K562 (cell line): Measurements from ENCODE around the gene FANCF. TPM values are rescaled to one million over a fixed set of nuclear protein-coding genes. Genes with fewer than 3 reads are reported as not detected.

Source experiments
- ATAC-seq: fragments of 200-7000 bp; cut with Tn5 transposase; 3 replicates; pipeline ENCODE4 v1.9.1; 2020; ENCODE audit warnings: moderate library complexity
- BruUV-seq: library from RNA; stranded (reverse); fragments of 400-500 nt; replicated peaks from 2 replicates; lab custom pipeline; 2021; lab: Mats Ljungman, UMichigan
- CTCF ChIA-PET: fragments of 300-600 bp; formaldehyde crosslinking; extraction: SDS; loops from one replicate; lab custom pipeline; 2021; ENCODE audit warnings: low intra/inter-chr PET ratio; lab: Yijun Ruan, JAX
- POLR2A ChIA-PET: fragments of 300-600, 350-650 bp; sonication (Branson Sonifier 250); formaldehyde crosslinking; extraction: SDS; loops from one replicate; lab custom pipeline; 2021; ENCODE audit warnings: antibody characterized with exemption, inconsistent platforms; lab: Yijun Ruan, JAX
- DNase-seq, 4 experiments: peaks; one replicate each; pipeline versions ENCODE4 v3.0.0 to v3.0.0-alpha.2; 2011 to 2018; ENCODE audit warnings: low spot score in 3 of 4, mixed read lengths in 3 of 4; ENCODE audit errors: extremely low read depth in 1 of 4
- FAIRE-seq: peaks from 2 replicates; lab custom pipeline; 2011; peaks lifted over from hg19 to GRCh38; lab: Jason Lieb, UNC
- H2AFZ ChIP-seq: 2 replicates; pipeline ENCODE4 v1.6.0; 2011; ENCODE audit warnings: low read depth, low read length, control low read depth, inconsistent platforms
- H3K27ac ChIP-seq: fragments of 200-600 bp; 3 replicates; pipeline ENCODE4 v1.8.0; 2011; ENCODE audit warnings: low read depth, mild to moderate bottlenecking, control low read depth, inconsistent platforms, low read length, moderate library complexity, mixed read lengths; ENCODE audit errors: extremely low read depth
- H3K27me3 ChIP-seq, 2 experiments: fragments of 300-600 bp in 1 of 2; 2 replicates in 1 of 2; 3 replicates in 1 of 2; pipeline versions ENCODE4 v1.6.0 to v1.8.0; 2011; ENCODE audit warnings: inconsistent platforms in 2 of 2, low read length in 2 of 2, mild to moderate bottlenecking in 1 of 2, mixed read lengths in 1 of 2, moderate library complexity in 1 of 2; ENCODE audit not compliant: control insufficient read depth in 2 of 2, insufficient read depth in 2 of 2
- H3K36me3 ChIP-seq: fragments of 300-600 bp; 3 replicates; pipeline ENCODE4 v1.8.0; 2011; ENCODE audit warnings: mild to moderate bottlenecking, low read length, inconsistent platforms; ENCODE audit not compliant: control insufficient read depth, insufficient read depth
- H3K4me1 ChIP-seq, 2 experiments: fragments of 200-600 bp in 1 of 2; replicated peaks in 1 of 2; 2 replicates in 1 of 2; 3 replicates in 1 of 2; pipeline versions ENCODE4 v1.5.1 to v1.8.0; 2011; ENCODE audit warnings: inconsistent platforms in 2 of 2, low read length in 2 of 2, mild to moderate bottlenecking in 1 of 2, mixed read lengths in 1 of 2, moderate library complexity in 1 of 2; ENCODE audit not compliant: control insufficient read depth in 2 of 2, insufficient read depth in 2 of 2
- H3K4me2 ChIP-seq: 2 replicates; pipeline ENCODE4 v1.6.1; 2011; ENCODE audit warnings: low read length, control low read depth, inconsistent platforms, mixed read lengths; ENCODE audit not compliant: insufficient read depth
- H3K4me3 ChIP-seq: fragments of 200-600 bp; sonication (generic), shearing (Covaris generic); 2 replicates; pipeline ENCODE4 v1.5.1; 2016; ENCODE audit warnings: control low read depth, inconsistent platforms
- H3K79me2 ChIP-seq: fragments of 200-600 bp; 3 replicates; pipeline ENCODE4 v1.8.0; 2011; ENCODE audit warnings: low read length, inconsistent platforms; ENCODE audit not compliant: control insufficient read depth, insufficient read depth
- H3K9ac ChIP-seq, 2 experiments: 2 replicates each; pipeline versions ENCODE4 v1.6.0 to v1.6.1; 2011; ENCODE audit warnings: low read depth in 2 of 2, low read length in 2 of 2, control low read depth in 1 of 2, inconsistent platforms in 1 of 2, mild to moderate bottlenecking in 1 of 2, mixed read lengths in 1 of 2; ENCODE audit not compliant: insufficient read depth in 1 of 2
- H3K9me1 ChIP-seq: one replicate; pipeline ENCODE4 v1.6.0; 2011; ENCODE audit warnings: inconsistent platforms, mild to moderate bottlenecking, low read length, moderate library complexity; ENCODE audit not compliant: control insufficient read depth, insufficient read depth
- H3K9me3 ChIP-seq: replicated peaks from 2 replicates; pipeline ENCODE4 v1.5.1; 2011; ENCODE audit warnings: low read depth, low read length, inconsistent platforms; ENCODE audit not compliant: control insufficient read depth, insufficient read depth
- H4K20me1 ChIP-seq: replicated peaks from 2 replicates; pipeline ENCODE4 v1.6.1; 2011; ENCODE audit warnings: low read length, inconsistent platforms, mixed read lengths; ENCODE audit not compliant: control insufficient read depth, insufficient read depth
- ADNP ChIP-seq: fragments of 200-800 bp; sonication (Bioruptor generic); IDR thresholded peaks from 2 replicates; pipeline ENCODE4 v1.6.1; 2016; ENCODE audit warnings: missing genetic modification characterization, missing compliant biosample characterization
- CCAR2 ChIP-seq: fragments of 200-400 bp; formaldehyde crosslinking; IDR thresholded peaks from 2 replicates; pipeline ENCODE4 v1.6.1; 2017; ENCODE audit warnings: mild to moderate bottlenecking, low read depth, low read length
- CEBPB ChIP-seq: fragments of 450-650 bp; IDR thresholded peaks from 2 replicates; pipeline ENCODE4 v1.6.1; 2016; ENCODE audit warnings: missing genetic modification characterization, missing compliant biosample characterization
- DDX20 ChIP-seq: fragments of 450-650 bp; IDR thresholded peaks from 2 replicates; pipeline ENCODE4 v1.6.1; 2016; ENCODE audit warnings: missing genetic modification characterization, low read depth, mild to moderate bottlenecking, missing compliant biosample characterization, moderate library complexity
- KDM2B ChIP-seq: fragments of 250-450 bp; sonication (Bioruptor Pico); IDR thresholded peaks from 2 replicates; pipeline ENCODE4 v1.8.0; 2021; ENCODE audit warnings: mild to moderate bottlenecking, moderate library complexity
- MED1 ChIP-seq: sonication (generic); formaldehyde crosslinking; IDR thresholded peaks from 2 replicates; pipeline ENCODE4 v1.8.1; 2023; ENCODE audit warnings: missing genetic modification reagents, borderline replicate concordance
- RBM22 ChIP-seq: fragments of 200-400 bp; formaldehyde crosslinking; IDR thresholded peaks from 2 replicates; pipeline ENCODE4 v1.6.1; 2018; ENCODE audit warnings: low read length, low read depth; ENCODE audit not compliant: poor library complexity, severe bottlenecking
- SETDB1 ChIP-seq: IDR thresholded peaks from one replicate; pipeline ENCODE4 v1.6.1; 2012; ENCODE audit warnings: low read length, control low read depth, inconsistent platforms
- ZKSCAN3 ChIP-seq: fragments of 250-450 bp; sonication (Bioruptor Pico); IDR thresholded peaks from 2 replicates; pipeline ENCODE4 v1.4.0; 2020
- ZKSCAN8 ChIP-seq: fragments of 200-800 bp; sonication (Bioruptor generic); IDR thresholded peaks from 2 replicates; pipeline ENCODE4 v1.6.1; 2016; ENCODE audit warnings: missing genetic modification characterization, missing compliant biosample characterization
- ZNF121 ChIP-seq: sonication (generic); formaldehyde crosslinking; conservative IDR thresholded peaks from 2 replicates; pipeline ENCODE4 v1.8.0; 2022; ENCODE audit warnings: missing genetic modification reagents
- ZNF561 ChIP-seq: fragments of 450-650 bp; formaldehyde crosslinking; conservative IDR thresholded peaks from 2 replicates; pipeline ENCODE4 v1.4.0; 2020; ENCODE audit warnings: mild to moderate bottlenecking, moderate library complexity
- WGBS: fragments of 100-300 bp; shearing (Covaris generic); methylation state at CpG from one replicate; pipeline ENCODE4 v1.1.6; 2016; ENCODE audit warnings: low coverage, mixed read lengths; ENCODE audit not compliant: insufficient coverage; ENCODE audit errors: missing lambda C conversion rate; 5-methylcytosine and 5-hydroxymethylcytosine counted together
- in situ Hi-C: fragments of 300-500 bp; cut with MboI; formaldehyde crosslinking; loops from 4 replicates; pipeline ENCODE4 v1.15.0; 2018; ENCODE audit warnings: inconsistent platforms, mixed read lengths
- intact Hi-C: fragments of 100-400 bp; cut with micrococcal nuclease; formaldehyde crosslinking; loops from 2 replicates; pipeline ENCODE4 v1.14.2; 2022
- polyA plus RNA-seq, 8 experiments: library from polyadenylated mRNA; depleted of rRNA in 4 of 8; stranded (reverse) in 5 of 8; unstranded in 3 of 8; fragments of >200 nt; fragmentation: Nextera tagmentation in 2 of 8; fragmentation: Illumina TruSeq in 1 of 8; extraction: Ambion mirVana in 2 of 8; extraction: Trizol in 1 of 8; gene quantifications; 2 replicates each; pipeline versions ENCODE4 v1.2.1 to v1.2.3, GENCODE V29; 2011 to 2014; ENCODE audit warnings: inconsistent platforms in 1 of 8, missing spikeins in 1 of 8
- total RNA-seq, 7 experiments: library from RNA; depleted of rRNA in 6 of 7; stranded (reverse); fragments of >200 nt in 6 of 7; fragmentation: Illumina TruSeq in 2 of 7; extraction: Trizol in 2 of 7; gene quantifications; 2 replicates each; pipeline versions ENCODE4 v1.2.1 to v1.2.3, GENCODE V29; 2011 to 2021; ENCODE audit warnings: low replicate concordance in 1 of 7
- TF ChIP-seq, protein P1 (sequence below), 2 experiments: fragments of 450-650 bp; conservative IDR thresholded peaks; 2 replicates each; pipeline ENCODE4 v1.6.1; 2017; ENCODE audit warnings: mild to moderate bottlenecking in 2 of 2, moderate library complexity in 2 of 2
- TF ChIP-seq, protein P2 (sequence below): fragments of 250-450 bp; sonication (Bioruptor Pico); IDR thresholded peaks from 2 replicates; pipeline ENCODE4 v1.8.0; 2022; ENCODE audit warnings: moderate library complexity, mild to moderate bottlenecking, inconsistent platforms

The FANCF gene
- total and polyA plus RNA-seq, 9 of the 15 experiments (the other 6 are each of a cell fraction or from before 2014, with no cell fraction given), result 0.99 to 10.3 (median 7.5) TPM

DNA sequence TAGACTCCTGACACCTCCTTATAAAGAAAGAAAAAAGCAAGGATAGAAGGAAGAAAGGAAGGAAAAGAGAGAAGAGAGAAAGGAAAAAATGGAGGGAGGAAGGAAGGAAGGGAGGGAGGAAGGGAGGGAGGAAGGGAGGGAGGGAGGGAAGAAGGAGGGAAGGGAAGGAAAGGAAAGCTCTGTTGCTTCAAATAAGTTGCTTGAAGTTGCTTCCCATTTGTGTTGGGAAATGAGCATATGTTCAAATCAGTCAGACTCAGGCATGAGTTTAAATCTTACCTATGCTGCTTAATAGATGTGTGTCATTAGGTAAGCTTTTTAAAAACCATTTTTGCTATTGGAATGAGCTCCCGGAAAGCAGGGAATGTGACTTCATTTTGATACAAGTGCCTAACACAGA lies 34.2 kb upstream of the FANCF start:
- TF ChIP-seq, protein P1, sequence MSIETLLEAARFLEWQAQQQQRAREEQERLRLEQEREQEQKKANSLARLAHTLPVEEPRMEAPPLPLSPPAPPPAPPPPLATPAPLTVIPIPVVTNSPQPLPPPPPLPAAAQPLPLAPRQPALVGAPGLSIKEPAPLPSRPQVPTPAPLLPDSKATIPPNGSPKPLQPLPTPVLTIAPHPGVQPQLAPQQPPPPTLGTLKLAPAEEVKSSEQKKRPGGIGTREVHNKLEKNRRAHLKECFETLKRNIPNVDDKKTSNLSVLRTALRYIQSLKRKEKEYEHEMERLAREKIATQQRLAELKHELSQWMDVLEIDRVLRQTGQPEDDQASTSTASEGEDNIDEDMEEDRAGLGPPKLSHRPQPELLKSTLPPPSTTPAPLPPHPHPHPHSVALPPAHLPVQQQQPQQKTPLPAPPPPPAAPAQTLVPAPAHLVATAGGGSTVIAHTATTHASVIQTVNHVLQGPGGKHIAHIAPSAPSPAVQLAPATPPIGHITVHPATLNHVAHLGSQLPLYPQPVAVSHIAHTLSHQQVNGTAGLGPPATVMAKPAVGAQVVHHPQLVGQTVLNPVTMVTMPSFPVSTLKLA (conservative IDR thresholded peaks at IDR 0.05), result no peak
- 0% methylated on average over 1 of the region's 1 CpG for WGBS
- CTCF ChIA-PET, result no interaction called here
- BruUV-seq, result no TSS peak
- H3K4me2 ChIP-seq, result no peak overlapping the region
- POLR2A ChIA-PET, result no interaction called here
- H4K20me1 ChIP-seq, result no peaks in the 10 kb centered on the region
- no peaks in the 10 kb centered on the region for H3K27me3 ChIP-seq
- in situ Hi-C loops, result no loop called here
- H3K9ac ChIP-seq, result no peak overlapping the region
- DNase-seq (no peak), ATAC-seq (no peak), FAIRE-seq (no peak)
- H3K4me3 ChIP-seq, result no peak overlapping the region
- no peak overlapping the region for H2AFZ ChIP-seq
- H3K27ac ChIP-seq, result no peak overlapping the region
- no peaks in the 10 kb centered on the region for H3K36me3 ChIP-seq
- H3K9me3 ChIP-seq, result no peaks in the 10 kb centered on the region
- no peaks in the 10 kb centered on the region for H3K9me1 ChIP-seq
- intact Hi-C loops, result no loop called here
- no peaks in the 10 kb centered on the region for H3K4me1 ChIP-seq
- no peaks in the 10 kb centered on the region for H3K79me2 ChIP-seq

DNA sequence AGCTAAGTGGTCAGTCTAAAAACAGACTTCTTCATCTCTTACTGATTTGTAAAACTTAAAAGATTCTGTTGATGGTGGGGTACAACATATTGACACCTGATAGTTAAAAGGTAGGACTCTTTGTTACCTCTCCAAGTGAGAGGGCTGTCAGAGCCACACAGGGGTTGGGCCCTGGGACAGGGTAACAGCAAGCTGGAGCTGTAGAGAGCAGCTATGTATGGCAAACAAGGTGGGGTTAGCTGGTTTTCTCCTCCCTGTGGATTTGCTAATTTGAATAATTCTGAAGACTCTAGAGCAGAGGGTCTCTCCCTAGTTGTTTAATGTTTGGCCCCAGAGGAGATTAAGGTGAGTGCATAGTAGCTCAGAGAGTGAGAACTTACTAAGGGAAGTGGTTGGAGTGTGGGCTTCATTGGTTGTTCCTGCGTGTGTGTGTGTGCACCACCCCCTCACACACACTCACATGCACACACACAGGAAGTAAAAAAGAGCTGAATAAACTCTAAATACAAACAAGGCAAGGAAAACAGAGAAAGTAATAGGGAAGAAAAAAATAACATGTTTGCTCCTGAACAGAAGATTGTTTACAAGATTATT lies 31.6 kb upstream of the FANCF start:
- Histone ChIP-seq H3K9ac (no peak overlapping the region), H3K27ac (no peak overlapping the region), H3K9me1 (no peaks in the 10 kb centered on the region), H3K36me3 (no peaks in the 10 kb centered on the region), H4K20me1 (no peaks in the 10 kb centered on the region), H3K79me2 (no peaks in the 10 kb centered on the region), H3K27me3 (no peaks in the 10 kb centered on the region), H3K9me3 (no peaks in the 10 kb centered on the region), H2AFZ (no peak overlapping the region), H3K4me3 (no peak overlapping the region), H3K4me2 (no peak overlapping the region), H3K4me1 (no peaks in the 10 kb centered on the region)
- no peak for FAIRE-seq
- no peak for DNase-seq
- 0% methylated on average over 1 of the region's 1 CpG for WGBS
- no peak; the same call in 2 of the 3 replicates for ATAC-seq
- ChIA-PET CTCF (no interaction called here), POLR2A (interaction anchor here (1.1 kb wide), 1 partner anchor 9 kb away, joined by 4 read pairs; the partner anchor contains the start of gene GAS2)
- BruUV-seq, result no TSS peak
- in situ Hi-C loops, result no loop called here
- intact Hi-C loops, result loop anchor here (1.0 kb wide), 1 partner anchor 26 kb away; no protein-coding TSS in a partner anchor
- TF ChIP-seq ZKSCAN3 (no peak), MED1 (CRISPR knock-in tag) (no peak), CCAR2 (no peak), DDX20 (tag) (no peak), SETDB1 (no peak), ZKSCAN8 (CRISPR knock-in tag) (no peak), ZNF121 (CRISPR knock-in tag) (no peak), CEBPB (tag) (no peak), ADNP (tag) (no peak), ZNF561 (CRISPR knock-in tag) (no peak), RBM22 (no peak), KDM2B (CRISPR knock-in tag) (no peak)
- TF ChIP-seq, protein P2, sequence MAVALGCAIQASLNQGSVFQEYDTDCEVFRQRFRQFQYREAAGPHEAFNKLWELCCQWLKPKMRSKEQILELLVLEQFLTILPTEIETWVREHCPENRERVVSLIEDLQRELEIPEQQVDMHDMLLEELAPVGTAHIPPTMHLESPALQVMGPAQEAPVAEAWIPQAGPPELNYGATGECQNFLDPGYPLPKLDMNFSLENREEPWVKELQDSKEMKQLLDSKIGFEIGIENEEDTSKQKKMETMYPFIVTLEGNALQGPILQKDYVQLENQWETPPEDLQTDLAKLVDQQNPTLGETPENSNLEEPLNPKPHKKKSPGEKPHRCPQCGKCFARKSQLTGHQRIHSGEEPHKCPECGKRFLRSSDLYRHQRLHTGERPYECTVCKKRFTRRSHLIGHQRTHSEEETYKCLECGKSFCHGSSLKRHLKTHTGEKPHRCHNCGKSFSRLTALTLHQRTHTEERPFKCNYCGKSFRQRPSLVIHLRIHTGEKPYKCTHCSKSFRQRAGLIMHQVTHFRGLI (CRISPR knock-in tag), result no peak
